Ovary (tissue), 3 donors: Measurements from ENCODE around the gene DOK3.

Source experiments
- CTCF ChIP-seq, 3 donors: fragments of 450-650 bp in 2 of 3; fragments of 200-600 bp in 1 of 3; IDR thresholded peaks; one replicate each; pipeline versions ENCODE4 v1.5.1 to v1.8.0; 2016 to 2022; ENCODE audit warnings: antibody characterized with exemption in 3 of 3, mild to moderate bottlenecking in 1 of 3
- POLR2A ChIP-seq: fragments of 450-650 bp; IDR thresholded peaks from one replicate; pipeline ENCODE4 v1.6.1; 2017; ENCODE audit warnings: antibody characterized with exemption, mild to moderate bottlenecking, moderate library complexity
- donor health status: DM: no; HTN: no; CAD: no.

DNA sequence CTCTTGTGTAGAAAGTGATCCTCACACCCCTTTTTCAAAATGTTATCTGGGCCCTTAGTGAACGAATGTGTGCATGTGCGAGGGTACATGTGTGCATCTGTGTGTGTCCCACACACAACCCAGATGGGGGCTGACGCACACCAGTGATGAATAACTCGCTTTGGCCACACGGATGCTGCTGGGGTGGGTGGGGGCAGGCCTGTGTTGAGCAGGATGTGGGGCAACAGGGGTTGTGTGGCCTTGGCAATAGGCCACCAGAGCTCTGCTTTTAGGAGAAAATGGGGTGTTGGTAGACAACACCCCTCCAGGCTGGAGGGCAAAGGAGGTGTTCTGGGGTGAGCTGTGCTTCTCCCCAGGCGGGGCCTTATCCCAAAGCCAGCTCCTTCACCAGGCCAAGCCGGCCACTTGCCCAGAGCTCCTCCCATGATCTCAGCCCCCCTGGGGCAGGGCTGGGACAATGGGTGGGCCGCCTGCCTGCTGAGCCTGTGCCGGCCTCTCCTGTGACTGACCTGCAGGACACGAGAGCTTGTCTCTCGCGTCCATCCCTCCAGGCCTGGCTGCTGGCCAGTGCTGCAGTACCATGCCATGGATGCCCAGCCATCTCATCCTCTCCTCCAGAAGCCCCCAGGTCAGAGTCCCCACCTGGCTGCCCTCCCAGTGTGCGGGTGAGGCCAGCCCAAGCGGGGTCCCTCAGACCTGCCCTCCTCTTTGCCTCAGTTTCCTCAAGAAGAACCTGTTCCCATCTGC, 37.8 kb downstream of the DOK3 start:
- TF ChIP-seq POLR2A (no peak), CTCF (IDR thresholded peaks at IDR 0.05) (no peak)
